NCI-H1092 treated with DMSO at 0.1 percent for 48 hours (cell line): ENCODE data around the gene JMJD6.

Experiments
- DNase-seq: peaks from one replicate; lab custom pipeline; 2025; lab: John Stamatoyannopoulos, UW

The JMJD6 gene

DNA sequence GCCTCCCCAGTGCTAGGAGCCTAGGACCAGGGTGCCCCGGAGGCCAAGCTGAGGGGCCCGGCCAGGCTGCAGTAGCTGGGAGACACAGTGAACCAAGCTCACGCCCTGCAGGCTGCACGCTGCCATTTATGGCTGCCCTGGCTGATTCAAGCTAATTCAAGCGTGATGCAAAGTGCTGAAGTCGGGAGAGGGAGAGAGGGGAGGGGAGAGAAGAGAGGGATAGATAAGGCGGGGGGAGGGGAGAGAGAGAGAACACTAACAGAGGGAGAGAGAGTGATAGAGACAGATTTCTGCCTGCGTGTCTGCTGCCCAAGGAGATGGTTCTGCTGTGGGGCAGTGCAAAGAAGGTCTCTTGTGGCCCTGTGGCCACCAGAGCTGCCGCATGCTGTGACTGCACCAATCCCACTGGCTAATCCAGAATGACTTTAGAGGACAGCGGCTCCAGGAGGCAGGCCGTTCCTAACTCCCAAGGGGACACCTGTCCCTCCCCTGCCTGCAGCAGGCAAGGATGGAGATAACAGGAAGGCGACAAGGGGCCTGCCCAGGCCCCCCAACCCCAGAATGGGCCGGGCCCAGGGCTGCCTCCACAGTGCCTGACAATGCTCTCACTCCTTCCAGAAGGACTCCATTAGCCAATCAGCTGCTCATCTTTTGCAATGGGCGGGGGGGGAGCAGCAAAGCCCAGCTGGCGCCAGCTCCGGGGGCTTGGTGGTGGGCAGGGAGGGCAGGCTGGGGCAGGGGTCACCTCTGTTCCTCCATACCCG, 28.5 kb downstream of the JMJD6 start:
- DNase-seq = peak; percentile 6

DNA sequence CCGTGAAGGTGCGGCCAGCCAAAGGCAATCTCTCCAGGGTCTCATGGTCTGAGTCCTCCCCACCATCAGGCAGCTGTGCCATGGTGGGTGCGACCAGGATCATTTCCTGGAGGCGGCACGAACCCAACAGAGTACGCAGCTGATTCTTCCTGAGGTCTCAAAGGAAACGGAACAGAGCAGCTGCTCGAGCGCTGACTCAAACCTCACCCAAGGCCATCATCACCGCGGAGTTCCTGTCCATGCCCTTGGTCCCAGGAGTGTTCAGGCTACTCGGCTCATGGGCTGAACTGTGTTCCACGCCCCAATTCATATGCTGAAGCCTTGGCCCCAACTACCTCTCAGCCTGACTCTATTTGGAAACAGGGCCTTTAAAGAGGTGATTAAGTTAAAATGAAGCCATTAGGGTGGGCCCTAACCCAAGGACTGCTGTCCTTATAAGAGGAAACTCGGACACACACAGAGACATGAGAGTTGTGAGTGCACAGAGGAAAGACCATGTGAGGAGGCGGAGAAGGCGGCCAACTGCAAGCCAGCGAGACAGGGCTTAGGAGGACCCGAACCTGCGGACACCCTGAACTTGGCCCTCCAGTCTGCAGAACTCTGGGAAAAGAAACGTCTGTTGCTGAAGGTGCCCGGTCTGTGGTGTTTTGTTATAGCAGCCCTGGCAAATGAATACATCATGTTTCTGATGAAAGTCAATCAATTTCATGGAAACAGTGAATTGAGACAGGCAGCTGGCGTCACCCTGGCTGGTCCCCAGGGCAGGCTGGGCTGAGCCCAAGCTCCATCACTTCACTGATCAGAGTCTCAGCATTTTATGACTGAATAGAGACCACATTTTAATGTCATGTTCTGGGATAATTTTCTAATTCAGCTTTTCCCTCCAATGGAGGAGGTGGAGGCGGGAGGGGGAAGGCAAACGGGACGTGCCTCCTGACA, 29.4 kb downstream of the JMJD6 start:
- no peak for DNase-seq

DNA sequence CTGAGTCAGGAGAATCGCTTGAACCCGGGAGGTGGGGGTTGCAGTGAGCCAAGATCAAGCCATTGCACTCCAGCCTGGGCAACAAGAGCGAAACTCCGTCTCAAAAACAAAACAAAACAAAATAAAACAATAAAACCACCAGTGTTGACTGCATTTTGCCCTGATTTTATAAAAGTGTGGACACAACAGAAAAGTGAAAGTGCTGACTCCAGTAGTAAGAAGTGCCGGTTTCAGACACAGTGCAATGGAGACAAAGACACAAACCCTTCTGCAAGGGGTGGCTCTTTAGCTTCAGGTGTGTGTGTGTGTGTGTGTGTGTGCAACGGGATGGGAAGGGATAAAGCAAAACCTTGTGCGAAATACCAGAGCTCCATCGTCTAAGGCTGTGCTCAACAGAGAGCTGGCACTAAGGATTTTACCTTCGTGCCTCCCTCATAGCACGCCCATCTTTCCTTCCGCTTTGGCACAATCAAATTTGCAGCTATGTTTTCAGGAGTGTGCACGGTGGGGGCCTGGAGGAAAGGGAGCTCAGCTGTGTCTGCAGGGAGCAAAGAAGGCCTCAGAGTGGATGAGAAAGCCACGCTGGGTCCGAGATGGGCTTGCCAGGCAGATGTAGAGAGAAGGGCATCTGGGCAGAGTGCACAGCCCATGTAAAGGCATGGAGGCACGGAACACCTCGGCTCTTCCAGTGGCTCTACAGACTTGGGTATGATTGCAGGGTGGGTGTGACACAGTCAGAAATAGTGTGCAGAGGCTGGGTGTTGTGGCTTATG, 31.2 kb downstream of the JMJD6 start:
- DNase-seq = no peak

DNA sequence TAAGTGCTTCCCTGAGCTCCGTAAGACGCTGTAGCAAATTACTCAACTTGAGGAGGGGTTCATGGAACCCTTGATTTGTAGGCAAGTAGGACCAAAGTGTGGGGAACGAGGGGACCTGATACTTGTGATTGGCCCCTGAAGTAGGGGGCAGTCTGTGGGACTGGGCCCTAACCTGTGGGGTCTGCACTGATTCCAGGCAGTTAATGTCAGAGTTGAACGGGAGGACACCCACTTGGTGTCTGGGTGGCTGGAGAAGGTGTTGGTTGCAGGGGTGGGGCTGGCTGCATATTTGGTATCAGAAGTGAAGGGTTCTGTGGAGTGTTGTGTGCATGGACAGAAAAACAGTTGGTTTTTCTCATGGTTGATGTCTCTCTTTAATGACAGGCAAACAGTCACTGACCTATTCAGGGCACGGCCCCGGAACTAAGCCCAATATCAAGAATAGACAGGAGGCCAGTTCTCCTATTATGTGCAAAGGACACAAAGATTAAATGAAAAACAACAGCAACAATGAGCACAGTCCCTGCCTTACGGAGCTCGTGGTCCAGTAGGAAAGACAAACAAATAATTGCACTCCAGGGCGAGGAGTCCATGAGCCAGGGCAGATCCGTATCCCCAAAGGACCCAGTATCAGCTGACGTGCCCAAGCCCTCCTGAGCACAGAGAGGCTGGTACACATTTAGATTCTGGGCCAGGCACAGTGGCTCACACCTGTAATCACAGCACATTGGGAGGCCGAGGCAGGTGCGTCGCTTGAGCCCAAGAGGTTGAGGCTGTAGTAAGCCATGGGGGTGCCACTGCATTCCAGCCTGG, 34.8 kb downstream of the JMJD6 start:
- DNase-seq = no peak

GRCh38 chr17:76690596-76691280, 35.7 kb downstream of the JMJD6 start:
- DNase-seq = no peak

DNA sequence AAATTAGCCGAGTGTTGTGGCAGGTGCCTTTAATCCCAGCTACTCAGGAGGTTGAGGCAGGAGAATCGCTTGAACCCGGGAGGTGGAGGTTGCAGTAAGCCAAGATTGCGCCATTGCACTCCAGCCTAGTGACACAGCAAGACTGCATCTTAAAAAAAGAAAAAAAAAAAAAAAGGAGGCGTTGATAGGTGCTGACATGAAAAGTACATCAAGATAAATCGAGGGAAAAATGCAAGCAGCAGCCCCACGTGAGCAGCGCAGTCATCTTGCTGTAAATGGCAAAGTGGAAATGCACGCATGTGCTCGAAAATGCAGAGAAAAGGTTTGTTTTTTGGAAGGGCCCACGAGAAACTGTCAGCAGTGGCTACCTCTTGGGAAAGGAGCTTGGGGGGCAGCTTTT, 36.5 kb downstream of the JMJD6 start:
- no peak for DNase-seq

- no peak for DNase-seq
These were observed 38.2 kb downstream of the JMJD6 start for GRCh38 chr17:76688165-76688622.

DNA sequence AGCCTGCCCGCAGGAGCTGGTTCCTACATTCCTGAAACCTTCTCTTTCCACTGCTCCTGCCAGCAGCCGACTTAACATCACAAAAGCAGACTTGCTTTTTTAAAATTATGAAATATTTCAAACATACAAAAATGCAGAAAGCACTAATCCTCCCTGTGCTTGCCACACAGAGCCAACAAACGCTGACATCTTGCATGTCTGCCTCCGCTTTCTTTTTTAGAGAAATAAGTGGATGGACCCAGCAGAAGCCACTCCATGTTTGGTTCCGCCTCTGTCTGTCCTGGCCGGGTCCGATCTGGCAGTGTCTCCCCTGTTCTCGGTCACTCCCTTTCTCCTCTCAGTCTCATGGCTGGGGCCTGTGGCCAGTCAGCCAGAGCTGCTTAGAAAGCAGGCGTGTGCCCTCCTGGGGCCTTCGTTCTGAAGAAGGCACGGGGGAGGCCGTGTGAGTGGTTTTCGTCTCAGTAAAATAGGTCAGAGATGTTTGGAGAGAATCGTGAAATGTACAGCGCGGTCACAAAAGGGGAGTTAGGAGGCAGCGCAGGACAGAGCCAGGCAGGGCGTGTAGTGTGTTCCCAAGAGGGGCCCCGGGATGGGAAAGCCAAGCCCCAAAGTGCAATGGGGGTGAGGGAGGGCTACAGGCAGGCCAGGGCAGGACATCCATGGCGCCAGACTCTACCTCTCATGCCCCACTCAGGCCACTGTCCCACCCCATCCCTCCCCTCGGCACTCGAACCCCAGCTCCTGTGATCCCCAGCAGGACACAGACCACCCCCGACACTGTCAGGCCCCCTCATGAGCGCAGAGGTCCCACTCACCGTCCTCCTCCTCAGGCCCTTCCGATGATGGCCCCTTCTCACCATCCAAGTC, 38.9 kb downstream of the JMJD6 start:
- no peak for DNase-seq

DNA sequence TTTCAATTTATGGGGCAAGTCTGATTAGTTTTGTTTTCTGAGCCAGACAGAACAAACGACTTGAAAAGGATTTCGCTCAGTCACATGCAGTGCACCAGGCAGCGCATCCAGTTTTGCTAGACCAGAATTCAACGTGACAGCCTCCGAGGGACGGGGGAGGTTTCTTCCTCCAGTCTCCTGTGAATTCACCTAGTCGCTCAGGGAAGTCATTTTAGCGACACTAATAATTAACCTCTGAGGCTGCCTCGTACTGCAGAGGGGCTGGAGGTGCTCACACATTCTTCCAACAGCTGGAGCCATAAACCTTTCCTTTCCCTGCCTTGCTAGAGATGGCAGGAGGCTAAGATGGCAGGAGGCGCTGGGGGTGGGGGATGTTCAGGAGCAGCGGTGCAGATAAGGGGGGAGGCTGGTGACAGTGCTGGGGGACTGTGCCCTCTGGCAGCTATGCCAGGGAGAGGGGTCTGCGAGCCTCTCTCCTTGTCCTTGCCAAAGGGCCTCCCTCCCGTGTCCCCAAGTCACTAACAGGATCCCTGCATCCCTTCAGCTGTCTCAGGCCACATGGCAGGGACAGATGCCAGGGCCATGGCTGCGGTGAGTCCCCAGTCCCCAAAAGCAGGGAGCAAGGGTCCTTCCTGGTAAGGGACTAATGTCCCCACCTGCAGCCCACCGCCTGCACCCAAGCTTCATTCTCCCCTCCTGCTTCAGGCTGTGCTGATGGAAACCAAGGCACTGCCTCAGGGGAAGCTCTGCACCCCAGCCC, 39.7 kb downstream of the JMJD6 start:
- no peak for DNase-seq

DNA sequence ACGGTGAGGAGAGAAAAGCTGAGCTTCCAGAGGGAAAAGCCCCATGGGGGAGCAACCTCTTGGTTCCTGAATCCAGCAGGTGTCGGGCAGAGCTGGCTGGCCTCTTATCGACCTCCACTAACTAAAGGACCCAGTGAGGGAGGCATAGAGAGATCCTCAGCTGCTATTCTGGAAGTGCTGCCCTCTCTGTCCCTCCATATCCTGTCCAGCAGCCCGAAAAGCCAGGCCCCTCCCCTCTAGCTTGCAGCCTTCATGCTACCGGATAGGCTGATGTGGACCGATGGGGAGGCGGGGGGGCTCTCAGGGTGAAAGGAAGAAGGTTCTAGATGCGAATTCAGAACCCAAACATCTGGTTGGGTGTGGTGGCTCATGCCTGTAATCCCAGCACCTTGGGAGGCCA, 40.6 kb downstream of the JMJD6 start:
- DNase-seq = no peak

DNA sequence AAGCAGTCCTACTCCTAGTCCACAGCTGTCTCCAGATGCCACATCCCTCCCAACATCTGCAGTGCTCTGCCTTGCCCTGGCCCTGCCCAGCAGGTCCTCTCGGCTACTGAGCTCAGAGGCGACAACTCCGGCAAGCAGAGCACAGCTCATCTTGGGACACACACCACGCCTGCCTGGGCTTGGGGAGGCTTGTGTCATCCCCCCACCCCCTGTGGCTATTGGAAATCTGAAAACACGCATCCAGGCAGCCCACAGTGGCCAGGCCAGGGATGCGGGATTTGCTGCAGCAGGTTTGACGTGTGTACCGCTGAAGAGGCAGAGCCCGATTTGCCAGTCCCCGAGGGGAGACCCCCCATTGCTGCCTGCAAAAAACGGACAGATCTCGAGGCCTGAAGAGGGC, 41.0 kb downstream of the JMJD6 start:
- no peak for DNase-seq

- DNase-seq = no peak
These were observed 41.6 kb downstream of the JMJD6 start for GRCh38 chr17:76684756-76685155.

GRCh38 chr17:76683921-76684745, 42.3 kb downstream of the JMJD6 start:
- peak; percentile 50 for DNase-seq

DNA sequence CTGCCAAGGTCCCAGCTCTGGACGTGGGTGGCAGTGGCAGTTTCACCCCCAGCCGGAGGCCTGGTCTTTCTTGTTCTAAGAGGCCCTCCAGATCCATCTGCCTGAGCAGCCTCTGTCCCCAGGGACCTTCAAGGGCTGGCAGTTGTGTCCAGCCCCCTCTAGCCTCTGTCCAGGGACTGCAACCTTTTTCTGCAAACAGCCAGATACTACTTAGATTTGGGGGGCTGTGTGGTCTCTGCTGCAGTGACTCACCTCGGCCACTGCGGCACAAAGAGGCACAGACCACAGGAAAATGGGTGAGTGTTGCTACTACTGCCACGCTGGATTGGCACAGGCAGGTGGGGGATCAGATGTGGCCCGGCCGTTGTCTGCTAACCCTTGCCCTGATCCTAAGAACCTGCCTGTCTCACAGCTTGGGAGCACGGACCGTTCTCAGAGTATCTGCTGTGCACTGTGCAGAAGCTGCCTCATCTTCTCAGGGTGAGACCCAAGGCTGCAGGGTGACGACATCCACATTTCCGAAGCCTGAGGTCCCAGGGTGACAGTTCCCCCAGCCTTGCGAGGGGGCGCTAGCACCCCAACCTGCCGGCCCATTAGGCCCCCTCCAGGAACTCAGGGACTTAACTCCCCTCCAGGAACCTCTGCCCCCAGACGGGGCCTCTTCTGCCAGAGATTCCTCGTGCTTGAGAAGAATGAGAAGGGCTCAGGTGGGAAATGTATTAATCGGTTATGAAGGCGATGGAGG, 43.2 kb downstream of the JMJD6 start:
- no peak for DNase-seq

DNA sequence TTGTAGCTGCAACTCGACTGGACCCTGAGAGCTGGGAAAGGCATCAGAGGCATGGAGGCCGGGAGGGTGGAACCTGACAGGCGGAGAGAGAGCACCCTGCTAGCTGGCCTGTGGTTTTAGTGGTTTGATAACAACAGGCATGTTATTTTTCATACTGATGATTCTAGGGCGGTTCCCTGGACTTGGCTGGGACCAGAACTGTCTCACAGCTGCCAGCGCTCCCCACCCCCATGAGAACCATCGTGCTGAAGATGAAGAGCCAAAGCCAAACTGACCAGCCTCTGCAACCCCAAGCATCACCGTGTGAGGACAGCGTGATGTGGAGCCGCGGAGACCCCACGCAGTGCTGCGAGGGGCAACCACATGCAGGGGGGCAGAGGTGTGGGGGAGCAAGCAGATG, 44.1 kb downstream of the JMJD6 start:
- DNase-seq = no peak

GRCh38 chr17:76681222-76682137, 44.9 kb downstream of the JMJD6 start:
- DNase-seq = peak; percentile 69
